HG02943 (cell line): ENCODE data around the gene MEN1.

Experiments used
- ATAC-seq: cut with Tn5 transposase; IDR thresholded peaks from one replicate; pipeline ENCODE4 v1.9.1; 2021; ENCODE audit warnings: mild to moderate bottlenecking, low read depth, moderate library complexity; ENCODE audit not compliant: unreplicated experiment

MEN1 gene

DNA sequence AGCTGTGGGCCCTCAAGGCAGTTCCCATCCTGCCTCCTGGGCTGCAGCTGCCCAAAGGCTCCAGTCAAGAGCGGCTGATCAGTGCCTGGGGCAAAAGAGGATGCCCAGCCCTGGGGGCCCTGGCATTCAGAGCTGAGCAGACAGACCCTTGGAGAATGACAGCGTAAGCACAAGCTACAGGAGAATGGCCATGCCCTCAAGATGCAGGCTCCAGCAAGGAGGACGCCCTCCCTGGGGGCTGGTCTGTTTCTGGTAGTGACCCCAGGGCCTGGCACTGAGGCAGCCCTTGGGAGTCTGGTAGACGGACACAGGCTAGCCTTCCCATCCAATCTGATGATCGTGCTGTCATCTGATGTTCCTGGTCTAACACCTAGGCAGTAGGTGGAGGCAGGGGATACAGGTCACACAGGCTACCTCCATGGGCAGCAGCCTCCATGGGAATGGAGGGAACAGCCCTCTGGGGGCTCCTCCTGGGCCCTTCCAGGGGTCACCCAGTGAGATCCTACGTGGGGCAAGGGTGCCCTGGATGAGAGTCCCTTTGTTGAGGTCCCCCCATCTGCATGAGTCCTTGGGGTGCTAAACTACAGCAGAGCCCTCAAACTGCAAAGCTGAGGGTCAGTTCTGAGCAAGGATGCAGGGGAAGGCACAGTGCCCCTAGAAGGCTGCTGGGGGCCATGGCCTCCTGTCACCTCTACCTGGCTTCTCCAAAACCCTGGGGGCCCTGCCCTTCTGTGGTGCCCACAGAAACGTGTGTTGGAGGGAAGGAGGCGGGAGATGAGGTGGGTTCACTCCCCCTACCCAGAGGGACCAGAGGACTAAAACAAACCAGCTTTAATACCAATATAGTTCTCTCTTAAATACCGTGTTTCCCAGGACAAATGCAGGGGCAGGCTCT lies 21.8 kb downstream of the MEN1 start:
- no peak for ATAC-seq

DNA sequence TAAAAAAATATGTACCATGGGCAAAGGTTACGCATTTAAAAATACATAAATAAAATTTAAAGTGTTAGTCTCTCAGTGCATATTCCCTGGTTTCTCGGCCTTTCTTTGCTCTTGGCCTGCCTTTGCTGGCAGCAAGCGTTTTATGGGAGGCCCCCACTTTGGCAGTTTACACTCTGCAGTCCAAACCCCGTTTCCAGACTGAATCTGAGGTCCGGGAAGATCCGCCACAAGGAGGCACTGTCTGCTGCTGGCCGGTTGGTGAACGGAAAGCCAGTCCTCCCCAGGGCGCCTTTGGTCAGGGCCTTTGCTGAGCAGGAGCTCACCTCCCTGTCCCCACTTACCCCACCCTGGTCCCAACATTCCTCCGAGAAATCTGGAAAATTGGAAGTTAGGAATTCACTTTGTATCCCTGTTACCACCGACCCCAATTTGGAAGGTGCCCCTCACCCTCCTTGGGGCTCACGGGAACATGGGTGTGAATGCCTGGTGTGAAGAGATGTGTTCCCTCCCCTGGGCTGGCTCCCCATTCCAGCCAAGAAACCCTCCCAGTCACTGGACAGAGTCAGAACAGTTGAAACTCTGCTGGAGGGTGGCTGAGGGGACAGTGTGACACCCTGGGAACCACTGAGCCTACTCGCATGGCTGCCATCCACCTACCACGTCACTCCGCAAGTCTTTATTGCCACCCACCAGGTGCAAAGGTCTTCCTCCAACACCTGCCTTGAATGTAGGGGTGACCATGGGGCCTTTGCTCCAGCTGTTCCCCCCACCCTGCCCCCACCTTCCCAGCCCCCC lies 22.6 kb downstream of the MEN1 start:
- ATAC-seq = no peak

DNA sequence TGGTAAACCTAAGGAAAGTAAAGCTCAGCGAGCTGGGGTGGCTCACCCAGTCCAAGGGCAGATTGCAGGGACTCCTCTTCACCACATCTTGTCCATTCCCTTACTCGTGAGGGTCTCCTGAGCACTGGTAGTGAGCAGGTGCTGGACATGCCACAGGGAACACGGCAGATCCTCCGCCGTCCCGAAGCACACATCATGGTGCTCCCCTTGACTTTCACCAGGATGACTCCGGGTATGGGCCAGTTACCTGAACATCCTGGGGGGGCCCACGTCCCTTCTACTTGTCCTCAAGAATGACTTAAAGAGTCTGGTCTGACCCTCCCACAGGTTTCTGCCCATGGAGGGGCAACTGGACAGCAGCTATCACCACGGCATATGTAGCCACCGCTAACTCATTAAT lies 24.0 kb downstream of the MEN1 start:
- no peak for ATAC-seq

DNA sequence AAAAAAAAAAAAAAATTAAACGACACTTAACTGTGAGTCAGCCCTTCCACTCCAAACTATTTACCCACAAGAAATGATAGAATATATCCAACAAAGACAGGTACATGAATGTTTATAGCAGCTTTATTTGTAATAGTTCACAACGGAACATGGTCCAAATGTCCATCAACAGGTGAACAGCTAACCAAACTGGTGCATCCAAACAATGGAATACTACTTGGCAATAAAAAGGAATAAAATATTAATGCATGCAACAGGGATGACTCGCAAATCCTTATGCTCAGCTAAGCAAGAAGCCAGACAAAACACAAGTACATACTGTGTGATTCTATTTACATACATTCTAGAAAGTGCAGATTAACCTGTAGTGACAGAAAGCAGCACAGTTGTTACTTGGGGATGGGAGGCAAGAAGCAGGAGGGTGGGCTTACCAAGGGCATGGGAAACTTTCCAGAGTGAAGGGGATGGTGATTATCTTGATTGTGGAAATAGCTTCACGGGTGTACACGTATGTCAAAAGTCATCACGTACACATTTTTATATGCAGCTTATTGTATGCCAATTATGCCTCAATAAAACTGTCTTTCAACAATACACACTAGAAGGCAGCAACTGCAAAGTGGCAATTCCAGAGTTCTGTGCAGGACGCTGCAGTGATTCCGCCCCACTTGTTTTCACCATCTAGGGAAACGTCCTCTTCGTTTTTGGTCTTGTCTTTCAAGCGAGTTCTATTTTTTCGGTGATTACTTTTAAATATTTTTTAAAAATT lies 25.4 kb downstream of the MEN1 start:
- ATAC-seq = no peak

DNA sequence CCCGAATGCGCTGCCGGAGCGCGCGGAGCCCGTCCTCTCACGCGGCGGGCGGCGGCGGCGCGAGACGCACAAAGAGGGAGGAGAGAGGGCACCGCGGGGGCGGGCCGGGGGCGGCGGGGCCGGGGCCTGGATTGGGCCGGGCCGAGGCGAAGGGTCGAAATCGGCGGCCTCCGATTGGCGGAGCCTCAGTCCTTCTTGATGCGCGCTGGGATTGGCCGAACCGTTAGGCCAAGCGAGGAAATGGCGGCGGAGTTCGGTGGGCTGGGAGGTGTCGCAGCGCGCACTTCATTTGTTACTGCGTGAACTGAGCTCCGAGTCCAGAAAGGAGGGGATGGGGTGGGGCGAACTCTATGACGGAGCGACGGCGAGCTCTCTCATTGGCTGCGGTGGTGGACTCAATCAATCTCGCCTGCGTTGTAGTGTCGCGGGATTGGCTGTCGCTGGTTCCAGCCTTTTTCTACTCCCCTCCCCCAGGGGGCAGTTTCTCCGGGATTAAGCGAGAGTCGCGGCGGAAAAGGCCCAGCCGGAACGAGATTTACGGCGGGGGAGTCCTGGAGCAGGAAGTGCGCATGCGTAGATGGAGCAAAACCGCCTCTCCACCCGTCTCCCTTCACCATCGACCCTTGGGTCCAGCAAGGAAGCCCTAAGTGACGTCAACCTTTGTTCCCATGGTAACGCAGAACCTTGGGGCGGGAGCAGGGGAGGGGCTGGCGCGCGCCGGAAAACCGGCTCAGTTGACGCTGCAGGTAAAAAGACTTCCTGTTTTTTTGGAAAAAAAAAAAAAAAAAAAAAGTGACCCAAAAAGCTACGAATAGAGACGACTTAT lies 31.7 kb downstream of the MEN1 start, which contains the start of gene SF1:
Gene SF1 (minus strand): TSS at position 70 of the 826 bp plus-strand sequence. CDS start 150 bp downstream, outside the sequence.
- peak; percentile 85 for ATAC-seq

DNA sequence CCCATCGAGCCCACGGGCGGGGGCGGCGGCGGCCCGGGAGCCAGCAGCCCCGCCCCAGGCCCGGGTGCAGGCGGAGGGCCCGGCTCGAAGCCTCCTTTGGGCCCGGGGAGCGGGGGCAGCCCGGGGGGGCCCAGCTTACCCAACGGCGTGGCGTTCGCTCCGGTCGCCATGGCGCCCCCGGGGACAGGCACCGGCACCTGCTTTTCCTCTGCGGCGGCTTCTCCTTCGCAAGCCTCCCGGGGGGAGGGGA lies 32.2 kb downstream of the MEN1 start:
- no peak for ATAC-seq

DNA sequence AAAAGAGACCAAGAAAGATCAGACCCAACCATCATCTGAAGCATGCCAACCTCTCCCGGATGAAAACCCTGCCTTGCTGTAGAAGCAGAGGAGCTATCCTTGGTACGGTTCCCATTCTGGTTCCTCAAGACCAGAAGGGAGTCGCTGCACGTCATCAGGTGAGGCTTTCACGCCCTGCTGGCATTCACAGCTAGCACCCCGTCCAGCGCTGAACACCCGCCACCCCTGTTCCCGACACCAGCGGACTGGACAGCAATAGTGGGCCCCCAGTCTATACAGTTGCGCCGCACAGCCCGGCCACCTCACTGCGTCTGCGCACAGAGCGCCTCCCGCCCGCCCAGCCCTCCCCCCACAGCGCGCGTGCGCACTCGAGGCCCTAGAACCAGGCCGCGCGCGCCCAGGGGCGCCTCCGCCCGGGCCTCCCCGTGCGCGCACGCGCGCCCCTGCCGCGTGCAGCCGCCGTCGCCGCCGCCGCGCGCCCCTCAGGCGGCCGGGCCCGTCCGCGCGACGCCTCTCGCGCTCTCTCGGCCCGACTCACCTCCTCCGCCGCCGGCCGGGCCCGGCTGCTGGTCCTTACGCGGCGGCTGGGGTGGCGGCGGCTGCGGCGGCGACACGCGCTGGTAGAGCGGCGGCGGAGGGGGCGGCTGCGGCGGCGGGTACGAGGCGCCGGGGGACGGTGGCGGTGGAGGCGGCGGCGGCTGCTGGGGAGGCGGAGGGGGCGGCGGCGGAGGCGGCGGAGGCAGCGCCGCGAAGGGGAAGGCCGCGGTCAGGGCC lies 32.7 kb downstream of the MEN1 start:
- no peak for ATAC-seq

DNA sequence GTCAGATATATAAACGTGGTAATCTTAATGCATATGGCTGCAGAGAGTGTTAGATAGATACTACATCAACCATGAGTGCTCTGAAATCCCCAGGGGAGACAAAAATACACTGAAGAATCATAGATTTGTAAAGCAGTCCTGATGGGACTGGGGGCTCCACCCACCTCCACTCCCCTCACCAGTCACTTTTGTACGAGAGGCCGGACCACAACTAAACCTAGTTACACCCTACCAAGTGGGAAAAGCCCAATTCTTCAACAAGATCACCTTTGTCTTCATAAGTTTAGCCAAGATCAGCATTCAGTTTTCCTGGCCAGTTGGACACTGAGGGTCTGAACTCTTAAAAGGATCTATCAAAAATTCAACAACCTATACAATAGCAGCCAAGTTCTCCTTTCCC lies 33.5 kb downstream of the MEN1 start:
- no peak for ATAC-seq

DNA sequence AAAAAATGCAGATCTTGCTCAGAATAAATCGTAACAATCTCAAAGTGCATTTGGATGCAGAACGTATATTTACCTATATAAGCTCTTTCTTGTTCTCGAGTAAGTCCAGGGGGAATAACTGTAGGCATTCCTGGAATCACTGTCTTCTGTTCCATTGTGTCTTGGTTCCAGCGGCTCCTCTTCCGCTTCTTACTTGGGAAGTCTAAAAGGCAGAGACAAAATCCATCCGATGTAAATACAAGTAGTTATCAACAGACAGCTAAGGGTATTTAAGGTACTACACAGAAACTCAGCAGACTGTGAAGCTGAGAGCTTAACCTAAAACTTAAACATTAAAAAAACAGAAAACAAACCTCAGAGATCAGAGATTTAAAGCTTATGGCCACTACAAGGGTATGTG lies 33.9 kb downstream of the MEN1 start:
- ATAC-seq = no peak

DNA sequence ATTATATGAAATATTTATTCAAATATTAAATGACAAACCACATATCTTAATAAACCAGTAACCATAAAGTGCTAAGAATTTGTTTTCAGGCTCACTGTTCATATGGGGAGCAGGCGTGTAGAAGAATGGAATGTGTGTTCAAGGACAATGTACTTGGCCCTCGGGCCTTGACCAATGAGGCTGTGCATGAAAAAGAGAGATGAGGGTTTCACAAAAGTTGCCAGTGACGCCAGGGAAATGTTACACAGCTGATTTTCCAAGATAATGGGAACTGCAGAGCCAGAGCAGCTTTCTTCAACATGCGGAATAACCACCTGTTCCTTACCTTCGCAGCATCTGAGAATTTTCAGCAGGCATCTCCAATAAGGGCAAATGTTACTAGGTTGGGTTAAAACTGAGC lies 36.2 kb downstream of the MEN1 start:
- ATAC-seq = no peak

DNA sequence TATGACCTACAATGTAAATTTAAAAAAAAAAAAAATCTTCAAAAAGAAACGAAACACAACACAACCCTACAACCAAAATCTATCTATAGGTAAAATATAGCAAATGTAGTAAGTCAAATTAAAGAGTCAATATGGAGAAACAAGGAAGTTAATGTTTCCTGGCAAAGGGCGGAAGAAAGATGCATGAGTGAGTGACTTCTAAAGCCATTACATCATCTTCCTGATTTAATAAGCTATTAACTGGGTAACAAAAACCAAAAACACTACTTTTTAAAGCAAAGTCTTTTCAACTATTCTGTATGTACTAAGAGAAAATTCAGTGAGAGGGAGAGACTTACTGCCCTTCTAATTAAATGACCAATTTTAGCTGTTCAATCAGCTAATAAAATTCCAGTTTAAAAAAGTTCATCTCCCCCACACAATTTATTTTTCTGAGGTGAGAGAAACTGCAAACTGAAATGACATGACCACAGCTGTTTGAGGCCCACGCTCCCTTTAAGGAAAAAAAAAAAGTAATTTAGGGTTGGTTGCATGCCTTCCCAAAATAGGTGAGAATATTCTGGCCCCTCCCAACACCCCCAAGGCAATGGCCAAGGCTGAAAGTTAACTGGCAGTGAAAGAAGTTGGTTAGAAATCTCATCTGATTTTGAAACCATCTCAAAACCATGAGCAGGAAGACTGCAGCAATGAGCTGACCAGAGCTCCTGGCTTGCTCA lies 37.9 kb downstream of the MEN1 start:
- no peak for ATAC-seq

DNA sequence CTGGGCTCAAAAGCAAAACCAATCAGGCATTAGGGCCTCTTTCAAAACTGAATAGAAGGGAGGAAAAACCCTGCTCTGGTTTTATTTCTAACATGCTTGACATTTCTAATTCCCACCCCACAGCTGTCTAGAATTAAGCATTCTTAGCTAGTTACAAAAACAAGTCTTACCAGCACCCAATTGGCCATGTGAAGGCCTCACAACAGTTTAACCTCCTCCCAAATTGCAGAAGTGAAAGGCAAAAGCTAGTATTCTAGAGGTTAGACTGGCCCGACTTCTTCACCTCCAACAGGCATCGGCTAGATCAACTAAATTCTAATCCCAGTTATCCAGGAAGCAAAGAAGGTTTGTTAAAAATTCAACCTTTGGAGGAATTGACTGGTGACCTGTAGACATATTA lies 38.5 kb downstream of the MEN1 start:
- no peak for ATAC-seq

DNA sequence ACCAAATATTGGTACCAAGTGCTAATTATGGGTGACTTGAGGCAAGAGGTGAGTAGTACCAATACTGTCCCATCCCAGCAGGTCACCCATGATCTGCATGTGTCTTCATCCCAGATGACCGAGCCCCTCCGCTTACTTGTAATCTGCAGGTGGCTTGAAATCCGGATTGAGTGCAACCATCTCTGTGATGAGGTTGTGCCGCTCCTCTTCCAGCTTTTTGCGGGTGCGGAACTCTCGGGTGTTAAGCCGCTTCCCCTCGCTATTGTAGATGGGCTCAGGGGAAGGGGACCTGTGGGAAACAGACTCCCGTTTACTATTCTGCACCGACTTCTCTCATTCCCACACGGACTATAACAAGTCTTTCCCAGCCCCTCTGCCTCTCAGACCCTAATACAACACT lies 40.2 kb downstream of the MEN1 start:
- no peak for ATAC-seq

DNA sequence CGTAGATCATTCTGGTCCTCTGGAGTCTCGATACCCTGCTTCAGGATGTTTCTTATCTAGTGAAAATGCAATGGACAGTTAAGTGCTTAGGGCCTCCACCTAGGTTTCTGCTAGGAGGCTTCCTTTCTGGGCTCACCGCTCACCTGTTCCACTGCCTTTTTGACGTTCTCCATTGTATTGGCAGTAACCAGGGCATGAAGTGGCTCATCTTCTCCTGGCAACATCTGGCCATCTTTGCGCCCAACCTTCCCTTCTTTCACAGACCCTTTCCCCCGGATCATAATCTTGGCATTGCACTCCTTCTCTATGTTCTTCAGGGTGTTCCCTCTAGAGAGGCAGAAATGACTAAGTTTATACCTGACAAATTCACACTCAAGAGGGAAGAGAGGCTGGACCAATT lies 41.1 kb downstream of the MEN1 start:
- no peak for ATAC-seq

DNA sequence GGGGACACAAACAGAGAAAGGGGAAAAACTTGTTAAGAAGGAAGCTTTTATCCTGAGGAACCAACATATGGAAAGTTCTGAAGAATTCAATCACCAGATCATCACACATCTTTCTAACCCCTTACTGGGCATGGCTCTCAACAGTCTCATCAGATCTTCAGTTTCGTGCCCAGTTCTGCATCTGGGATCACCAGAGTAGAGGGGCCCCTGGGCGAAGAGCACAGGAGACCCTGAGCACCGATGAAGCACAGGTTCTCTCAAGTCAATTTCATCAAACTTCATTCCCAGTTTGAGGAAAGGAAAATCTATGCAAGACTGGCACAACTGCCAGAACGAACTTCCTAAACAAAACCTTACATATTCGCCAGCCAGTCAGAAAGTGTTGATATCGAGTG lies 42.1 kb downstream of the MEN1 start:
- ATAC-seq = no peak

DNA sequence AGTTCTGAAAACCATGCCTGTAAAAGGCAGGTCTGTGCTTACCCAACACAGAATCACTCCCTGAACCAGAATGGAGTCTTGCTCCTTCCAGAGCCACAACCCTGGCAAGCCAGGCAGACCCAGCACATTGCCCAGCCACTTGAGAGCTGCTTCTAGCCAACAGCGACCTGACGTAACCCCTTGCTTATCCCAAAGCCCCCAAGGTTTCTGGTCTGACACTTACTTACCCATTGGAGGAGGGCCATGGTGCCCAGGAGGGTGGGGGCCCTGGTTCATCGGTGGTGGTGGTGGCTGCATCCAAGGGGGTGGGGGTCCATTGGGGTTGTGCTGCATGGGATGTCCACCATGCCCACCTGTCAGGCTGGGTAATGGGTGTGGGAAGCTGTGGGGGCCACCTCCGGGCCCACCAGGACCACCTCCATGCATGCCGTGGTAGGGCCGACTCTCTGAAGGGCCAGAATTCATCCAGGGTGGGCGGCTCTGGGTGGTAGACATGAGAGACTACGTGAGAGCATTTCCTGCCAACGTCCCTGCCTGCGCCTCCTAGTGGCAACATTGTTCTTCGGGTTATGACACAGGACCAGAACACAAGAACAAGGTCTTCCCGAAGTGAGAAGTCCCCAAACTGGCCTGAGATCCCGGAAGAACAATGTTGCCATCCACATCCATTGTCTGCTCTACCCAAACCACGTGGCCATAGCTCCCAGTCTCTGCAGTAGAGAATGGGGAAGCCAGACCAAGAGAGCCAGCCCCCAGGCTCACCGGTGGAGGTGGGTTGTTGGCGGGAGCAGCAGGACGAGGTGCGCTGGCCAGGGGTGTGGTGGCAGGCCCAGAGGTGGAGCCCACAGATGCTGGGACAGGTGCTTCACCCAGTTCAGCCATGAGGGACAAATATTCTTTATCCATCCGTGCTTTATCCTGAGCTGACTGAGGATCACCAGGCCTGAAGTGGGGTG lies 42.7 kb downstream of the MEN1 start:
- ATAC-seq = no peak

DNA sequence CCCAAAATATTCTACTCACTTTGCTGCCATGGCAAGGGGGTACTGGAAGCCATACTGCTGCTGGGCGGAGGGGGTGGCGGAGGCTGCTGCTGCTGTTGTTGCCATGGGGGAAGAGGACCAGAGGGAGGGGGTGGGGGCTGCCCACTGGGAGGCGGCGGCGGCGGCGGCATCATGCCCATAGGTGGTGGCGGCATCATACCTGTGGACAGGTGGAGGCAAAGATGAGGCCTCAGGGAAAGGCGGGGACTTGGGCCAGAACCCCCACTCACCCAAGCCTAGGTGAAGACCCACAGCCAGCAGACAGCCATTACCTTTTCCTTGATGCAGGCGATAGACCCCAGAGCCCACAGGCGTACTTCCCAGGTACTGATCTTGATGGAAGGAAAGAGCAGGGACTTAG lies 43.5 kb downstream of the MEN1 start:
- ATAC-seq = no peak
